Glutamatergic neuron (in vitro differentiated cells): ENCODE measurements around the gene PRKG2. TPM values are rescaled to one million over a fixed set of nuclear protein-coding genes. Genes with fewer than 3 reads are reported as not detected.

Experiments used
- DNase-seq: peaks from one replicate; pipeline ENCODE4 v3.0.0; 2022
- H3K27ac Mint-ChIP-seq: one replicate; pipeline ENCODE4 v1.8.0; 2020; ENCODE audit warnings: mild to moderate bottlenecking, mixed read lengths, inconsistent platforms; ENCODE audit not compliant: unreplicated experiment
- H3K27me3 Mint-ChIP-seq: one replicate; pipeline ENCODE4 v1.8.0; 2020; ENCODE audit warnings: mild to moderate bottlenecking, moderate library complexity, mixed read lengths, inconsistent platforms; ENCODE audit not compliant: unreplicated experiment
- H3K36me3 Mint-ChIP-seq: one replicate; pipeline ENCODE4 v1.8.0; 2020; ENCODE audit warnings: mild to moderate bottlenecking, mixed read lengths, inconsistent platforms; ENCODE audit not compliant: unreplicated experiment
- H3K4me1 Mint-ChIP-seq: one replicate; pipeline ENCODE4 v1.8.0; 2020; ENCODE audit warnings: mild to moderate bottlenecking, low read depth, mixed read lengths, inconsistent platforms; ENCODE audit not compliant: unreplicated experiment
- H3K4me3 Mint-ChIP-seq: one replicate; pipeline ENCODE4 v1.8.0; 2020; ENCODE audit warnings: mild to moderate bottlenecking, mixed read lengths, inconsistent platforms; ENCODE audit not compliant: unreplicated experiment
- H3K9me3 Mint-ChIP-seq: one replicate; pipeline ENCODE4 v1.8.0; 2020; ENCODE audit warnings: mild to moderate bottlenecking, moderate library complexity, mixed read lengths, inconsistent platforms; ENCODE audit not compliant: unreplicated experiment
- total RNA-seq: library from RNA; stranded (reverse); fragmentation: NEBNext Ultra II Directional; extraction: Animal tissue kit (Norgen Biotek cat#: 25700); gene quantifications from one replicate; pipeline ENCODE4 v1.2.1, GENCODE V29; 2021; ENCODE audit not compliant: unreplicated experiment
- TF ChIP-seq, protein P1 (sequence below): fragments of 200-600 bp; sonication (generic); IDR thresholded peaks from one replicate; pipeline ENCODE4 v1.5.0; 2021; ENCODE audit not compliant: partially characterized antibody, unreplicated experiment

Gene PRKG2
- total RNA-seq, 1 donor from 2014 or later: 29.7 TPM

DNA sequence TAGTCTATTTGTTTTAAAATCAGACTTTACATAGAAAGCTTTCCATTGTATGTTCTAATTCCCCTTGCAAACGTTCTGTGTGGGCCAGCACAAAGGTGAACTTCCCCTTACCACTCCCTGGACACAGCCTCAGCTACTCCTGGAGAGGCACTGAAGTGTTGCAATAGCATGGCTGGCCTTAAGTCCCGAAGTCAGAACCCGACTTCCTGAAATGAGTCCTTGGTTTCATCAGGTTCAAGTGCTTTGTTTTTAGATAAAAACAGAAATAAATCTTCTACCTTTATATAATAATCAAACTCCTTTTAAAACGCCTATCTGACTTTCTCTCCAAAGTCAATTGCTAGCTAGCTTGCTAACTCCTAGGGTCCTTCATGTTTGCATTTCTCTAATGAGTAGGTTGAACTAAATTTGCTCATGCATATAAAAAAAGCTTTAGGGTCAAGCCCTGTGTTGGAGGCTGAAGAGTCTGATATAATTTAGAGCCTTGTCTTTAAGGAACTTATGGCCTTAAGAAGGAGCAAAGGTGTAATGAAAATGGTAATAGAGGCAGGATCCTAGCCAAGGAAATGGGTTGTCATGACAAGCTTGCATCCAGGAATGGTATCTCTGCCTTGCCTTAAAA is 175.6 kb downstream of the PRKG2 start:
- no peaks in the 10 kb centered on the region for H3K9me3 Mint-ChIP-seq
- no peak for DNase-seq
- H3K4me1 Mint-ChIP-seq: no peaks in the 10 kb centered on the region
- H3K4me3 Mint-ChIP-seq: no peak overlapping the region
- H3K27me3 Mint-ChIP-seq: peaks cover 1% of the 10 kb centered on the region
- TF ChIP-seq, protein P1, sequence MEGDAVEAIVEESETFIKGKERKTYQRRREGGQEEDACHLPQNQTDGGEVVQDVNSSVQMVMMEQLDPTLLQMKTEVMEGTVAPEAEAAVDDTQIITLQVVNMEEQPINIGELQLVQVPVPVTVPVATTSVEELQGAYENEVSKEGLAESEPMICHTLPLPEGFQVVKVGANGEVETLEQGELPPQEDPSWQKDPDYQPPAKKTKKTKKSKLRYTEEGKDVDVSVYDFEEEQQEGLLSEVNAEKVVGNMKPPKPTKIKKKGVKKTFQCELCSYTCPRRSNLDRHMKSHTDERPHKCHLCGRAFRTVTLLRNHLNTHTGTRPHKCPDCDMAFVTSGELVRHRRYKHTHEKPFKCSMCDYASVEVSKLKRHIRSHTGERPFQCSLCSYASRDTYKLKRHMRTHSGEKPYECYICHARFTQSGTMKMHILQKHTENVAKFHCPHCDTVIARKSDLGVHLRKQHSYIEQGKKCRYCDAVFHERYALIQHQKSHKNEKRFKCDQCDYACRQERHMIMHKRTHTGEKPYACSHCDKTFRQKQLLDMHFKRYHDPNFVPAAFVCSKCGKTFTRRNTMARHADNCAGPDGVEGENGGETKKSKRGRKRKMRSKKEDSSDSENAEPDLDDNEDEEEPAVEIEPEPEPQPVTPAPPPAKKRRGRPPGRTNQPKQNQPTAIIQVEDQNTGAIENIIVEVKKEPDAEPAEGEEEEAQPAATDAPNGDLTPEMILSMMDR: no peak
- no peak overlapping the region for H3K27ac Mint-ChIP-seq
- H3K36me3 Mint-ChIP-seq: no peaks in the 10 kb centered on the region

DNA sequence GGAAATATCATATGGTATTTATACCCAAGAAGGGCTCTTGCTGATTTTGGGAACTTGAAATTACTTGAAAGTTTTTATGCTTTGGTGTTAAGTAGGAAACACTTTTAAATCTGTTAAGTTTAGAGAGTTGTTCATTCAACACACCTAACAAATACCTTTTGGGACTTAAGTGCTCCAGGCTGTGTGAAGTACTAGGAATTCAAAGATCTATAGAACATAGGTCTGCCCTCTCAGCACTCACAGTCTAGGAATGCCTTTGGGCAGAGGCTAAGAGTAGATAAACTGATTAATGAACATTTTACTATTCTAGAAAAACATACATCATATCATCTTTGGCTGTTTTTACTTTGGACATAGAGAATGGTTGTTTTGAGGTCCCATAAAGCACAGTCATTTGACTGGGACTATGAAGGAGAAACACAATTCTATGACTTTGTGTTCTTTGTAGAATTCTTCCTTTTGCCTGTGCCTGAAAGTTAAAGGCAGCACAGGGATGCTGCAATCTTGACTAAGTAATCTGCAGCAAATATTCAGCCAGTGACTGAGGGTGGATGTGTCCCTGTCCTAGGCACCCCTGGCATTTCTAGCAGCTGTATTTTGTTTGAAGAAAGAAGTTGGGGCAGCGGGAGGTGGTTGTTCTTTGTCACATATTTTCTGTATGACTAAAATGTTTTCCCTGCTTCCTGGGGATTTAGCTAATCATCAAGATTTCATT is 176.2 kb downstream of the PRKG2 start:
- Mint-ChIP-seq H3K27ac (no peak overlapping the region), H3K9me3 (no peaks in the 10 kb centered on the region), H3K27me3 (peaks cover 1% of the 10 kb centered on the region), H3K4me3 (no peak overlapping the region), H3K4me1 (no peaks in the 10 kb centered on the region), H3K36me3 (no peaks in the 10 kb centered on the region)
- no peak for DNase-seq
- TF ChIP-seq, protein P1: no peak

Other genes starting within 250 kb of the PRKG2 start
- 1.8 TPM for gene BMP3, start 184.5 kb downstream of the PRKG2 start, total RNA-seq